Measurements from ENCODE around the gene PARP11.

DNA sequence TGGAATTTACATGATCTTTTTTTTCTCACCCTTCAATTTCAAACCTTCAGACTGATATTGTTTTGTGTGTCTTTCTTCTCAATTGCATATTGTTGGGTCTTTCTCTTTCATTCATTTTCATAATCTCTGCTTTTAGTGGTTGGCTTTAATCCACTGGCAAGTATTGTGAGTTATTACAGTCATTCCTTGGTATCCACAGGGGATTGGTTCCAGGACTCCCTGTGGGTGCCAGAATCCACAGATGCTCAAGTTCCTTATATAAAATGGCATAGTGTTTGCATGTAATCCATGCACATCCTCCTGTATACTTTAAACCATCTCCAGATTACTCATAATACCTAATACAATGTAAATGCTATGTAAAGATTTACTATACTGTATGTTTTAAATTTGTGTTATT is 29.7 kb upstream of the PARP11 start:
- no peak for TF ChIP-seq CTCF (IDR thresholded peaks at IDR 0.05; ENCODE audit: extremely low read depth in 1 of 2, insufficient read depth in 1 of 2, low read depth in 1 of 2, low read length in 2 of 2)
- no peak for TF ChIP-seq EZH2 (IDR thresholded peaks at IDR 0.05; ENCODE audit: borderline replicate concordance, low read depth, low read length, severe bottlenecking)
- TF ChIP-seq JUN (IDR thresholded peaks at IDR 0.05; ENCODE audit: borderline replicate concordance, insufficient read depth, insufficient read length, low read depth), result no peak
- no peak for TF ChIP-seq POLR2A (IDR thresholded peaks at IDR 0.05; ENCODE audit: low read depth, low read length)
- TF ChIP-seq MYC (IDR thresholded peaks at IDR 0.05; ENCODE audit: low read depth, low read length), result no peak
- no peak for TF ChIP-seq FOS (IDR thresholded peaks at IDR 0.05; ENCODE audit: borderline replicate concordance, insufficient read depth, low read length)
- TF ChIP-seq POLR2AphosphoS5 (IDR thresholded peaks at IDR 0.05; ENCODE audit: insufficient read depth, low read depth, low read length), result no peak
- TF ChIP-seq GATA2 (IDR thresholded peaks at IDR 0.05; ENCODE audit: insufficient read depth, insufficient read length, low read depth, low read length), result no peak

All from endothelial cell of umbilical vein (primary cell).